Fibroblast of the aortic adventitia (primary cell): ENCODE results near the gene DMRT3. TPM values are rescaled to one million over a fixed set of nuclear protein-coding genes. Genes with fewer than 3 reads are reported as not detected.

Source experiments
- DNase-seq: peaks from one replicate; pipeline ENCODE4 v3.0.0-alpha.2; 2010; ENCODE audit warnings: low read depth
- H3K4me3 ChIP-seq: 2 replicates; pipeline ENCODE4 v1.5.1; 2011; ENCODE audit warnings: low read depth, mild to moderate bottlenecking, control low read depth, low read length, moderate library complexity
- total RNA-seq: library from RNA; depleted of rRNA; stranded (reverse); fragments of >200 nt; gene quantifications from 2 replicates; pipeline ENCODE4 v1.2.3, GENCODE V29; 2012; ENCODE audit warnings: low replicate concordance
- TF ChIP-seq, protein P1 (sequence below): IDR thresholded peaks from 2 replicates; pipeline ENCODE4 v1.5.1; 2011; ENCODE audit warnings: mild to moderate bottlenecking, low read length, control low read depth, inconsistent platforms; ENCODE audit not compliant: insufficient read depth

DMRT3 gene
- total RNA-seq, 1 donor = not detected

DNA sequence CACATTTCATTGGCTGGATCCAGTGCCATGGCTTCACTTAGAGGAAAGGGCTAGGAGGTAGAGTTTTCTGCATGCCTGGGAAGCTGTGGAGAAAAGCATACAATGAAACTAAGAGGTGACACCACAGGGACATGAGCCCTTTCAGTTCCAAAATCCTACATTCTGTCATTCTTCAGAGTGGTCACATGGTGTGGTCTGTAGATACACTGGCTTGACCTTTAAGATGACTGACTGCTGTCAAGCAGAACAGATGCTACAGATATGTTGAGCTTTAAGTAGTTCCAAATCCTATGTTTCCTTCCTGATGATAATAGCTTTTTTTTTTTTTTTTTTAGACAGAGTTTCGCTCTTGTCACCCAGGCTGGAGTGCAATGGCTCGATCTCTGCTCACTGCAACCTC is 26.2 kb downstream of the DMRT3 start:
- no peak for DNase-seq
- TF ChIP-seq, protein P1, sequence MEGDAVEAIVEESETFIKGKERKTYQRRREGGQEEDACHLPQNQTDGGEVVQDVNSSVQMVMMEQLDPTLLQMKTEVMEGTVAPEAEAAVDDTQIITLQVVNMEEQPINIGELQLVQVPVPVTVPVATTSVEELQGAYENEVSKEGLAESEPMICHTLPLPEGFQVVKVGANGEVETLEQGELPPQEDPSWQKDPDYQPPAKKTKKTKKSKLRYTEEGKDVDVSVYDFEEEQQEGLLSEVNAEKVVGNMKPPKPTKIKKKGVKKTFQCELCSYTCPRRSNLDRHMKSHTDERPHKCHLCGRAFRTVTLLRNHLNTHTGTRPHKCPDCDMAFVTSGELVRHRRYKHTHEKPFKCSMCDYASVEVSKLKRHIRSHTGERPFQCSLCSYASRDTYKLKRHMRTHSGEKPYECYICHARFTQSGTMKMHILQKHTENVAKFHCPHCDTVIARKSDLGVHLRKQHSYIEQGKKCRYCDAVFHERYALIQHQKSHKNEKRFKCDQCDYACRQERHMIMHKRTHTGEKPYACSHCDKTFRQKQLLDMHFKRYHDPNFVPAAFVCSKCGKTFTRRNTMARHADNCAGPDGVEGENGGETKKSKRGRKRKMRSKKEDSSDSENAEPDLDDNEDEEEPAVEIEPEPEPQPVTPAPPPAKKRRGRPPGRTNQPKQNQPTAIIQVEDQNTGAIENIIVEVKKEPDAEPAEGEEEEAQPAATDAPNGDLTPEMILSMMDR = no peak
- H3K4me3 ChIP-seq = no peak overlapping the region

DNA sequence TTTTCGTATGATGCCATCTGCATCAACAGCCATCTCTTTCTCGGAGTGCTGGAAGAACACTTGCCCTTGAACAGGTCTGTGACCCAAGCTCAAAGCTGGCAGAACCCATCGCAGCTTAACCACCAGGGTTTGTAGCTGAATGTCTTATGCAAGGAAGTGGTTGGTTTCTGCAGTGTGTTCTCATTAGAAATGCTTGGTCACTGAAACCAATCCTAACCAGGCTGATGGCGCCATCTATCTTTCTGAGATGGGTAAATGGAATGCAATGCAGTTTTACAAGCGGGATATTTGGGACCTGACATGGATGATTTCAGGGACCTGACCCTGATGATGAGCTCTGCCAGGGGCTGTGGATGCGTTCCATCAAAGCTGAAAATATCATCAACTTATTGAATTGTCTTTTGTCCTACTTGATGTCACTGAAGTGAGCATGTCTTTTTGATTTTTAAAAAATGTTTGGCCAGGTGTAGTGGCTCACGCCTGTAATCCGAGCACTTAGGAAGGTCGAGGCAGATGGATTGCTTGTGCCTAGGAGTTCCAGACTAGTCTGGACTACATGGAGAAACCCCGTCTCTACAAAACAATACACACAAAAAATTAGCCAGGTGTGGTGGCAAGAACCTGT is 28.7 kb downstream of the DMRT3 start:
- peak; percentile 51 for DNase-seq
- TF ChIP-seq, protein P1 = peak; percentile 60
- H3K4me3 ChIP-seq = no peak overlapping the region

GRCh38 chr9:1007312-1007711 is 30.9 kb downstream of the DMRT3 start:
- TF ChIP-seq, protein P1 = no peak
- no peak for DNase-seq
- no peak overlapping the region for H3K4me3 ChIP-seq

- no peak overlapping the region for H3K4me3 ChIP-seq
- peak; percentile 3 for DNase-seq
- TF ChIP-seq, protein P1 = no peak
Measured at GRCh38 chr9:1008216-1008615, 31.8 kb downstream of the DMRT3 start.

DNA sequence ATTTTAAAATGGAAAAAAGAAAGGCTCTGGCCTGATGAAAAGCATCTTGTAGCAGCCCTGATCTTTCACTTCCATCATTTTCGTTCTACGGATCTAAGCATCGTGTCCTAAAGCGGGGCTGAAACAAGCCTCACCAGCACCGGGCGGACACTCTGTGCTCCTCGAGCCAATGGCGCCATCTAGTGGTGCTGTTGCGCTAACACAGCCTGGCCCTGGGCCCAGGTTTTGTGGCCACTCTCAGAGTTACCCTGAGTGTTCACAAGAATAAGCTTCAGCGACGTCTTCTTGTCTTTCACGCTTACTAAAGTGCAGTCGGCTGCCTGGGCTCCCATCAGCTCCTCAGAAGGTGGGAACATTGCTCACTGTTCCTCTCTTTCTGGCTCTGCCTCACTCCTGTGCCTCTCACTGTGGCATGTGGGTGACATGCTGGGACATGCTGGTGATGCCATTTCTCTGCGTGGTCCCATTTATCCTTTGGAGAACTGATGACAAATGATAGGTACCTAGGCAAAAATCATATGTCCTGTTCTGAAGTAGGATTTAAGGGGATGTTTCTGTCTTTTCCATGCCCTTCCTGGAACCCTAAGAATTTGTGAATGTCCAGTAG is 32.7 kb downstream of the DMRT3 start:
- peak; percentile 75 for DNase-seq
- H3K4me3 ChIP-seq = no peak overlapping the region

DNA sequence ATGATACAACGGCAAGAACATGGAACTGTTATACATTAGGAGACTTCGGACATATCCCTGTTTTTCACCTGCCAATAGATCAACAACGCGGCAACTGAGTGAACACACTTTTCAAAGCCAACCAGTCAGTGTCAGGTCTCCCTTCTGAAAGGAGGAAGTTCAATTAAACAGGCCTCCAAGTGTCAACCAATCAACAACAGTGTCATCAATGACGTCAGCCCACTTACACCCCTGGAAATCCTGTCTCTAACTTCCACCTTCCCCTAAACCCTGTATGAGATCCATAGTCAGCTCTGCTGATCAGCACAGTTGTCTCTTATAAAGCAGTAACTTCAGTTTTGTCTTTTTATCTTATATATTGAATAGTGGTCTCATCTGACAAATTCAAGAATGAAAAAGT is 36.6 kb downstream of the DMRT3 start:
- DNase-seq = no peak
- no peak overlapping the region for H3K4me3 ChIP-seq
- TF ChIP-seq, protein P1 = no peak

More for the DNA sequence above, 32.7 kb downstream of the DMRT3 start:
- TF ChIP-seq, protein P1 = peak; percentile 94
